T-helper 22 cell (primary cell): ENCODE data around the gene SPRED3.

Experiments
- DNase-seq: peaks from one replicate; pipeline ENCODE4 v3.0.0-alpha.2; 2020; ENCODE audit warnings: low read depth

The SPRED3 gene

GRCh38 chr19:38445362-38445761 lies 56.9 kb downstream of the SPRED3 start:
- no peak for DNase-seq

GRCh38 chr19:38448225-38448624 lies 59.7 kb downstream of the SPRED3 start:
- no peak for DNase-seq
